Stimulated activated naive CD4-positive, alpha-beta T cell (primary cell): ENCODE measurements around the gene MRPL1.

ENCODE experiments used
- DNase-seq, 6 experiments: peaks; one replicate each; lab custom pipeline; 2025; lab: John Stamatoyannopoulos, UW

The MRPL1 gene

GRCh38 chr4:77862478-77863216 is at the start of gene MRPL1:
Gene MRPL1, plus strand, starts transcription at chr4:77862830. Its CDS starts 19 bp downstream, at chr4:77862849.
- peak; percentile 76 to 94 (median 89) for DNase-seq

GRCh38 chr4:77815636-77816035 is 47.0 kb upstream of the MRPL1 start:
- no peak for DNase-seq

- DNase-seq = no peak
Measured at GRCh38 chr4:77816546-77816945, 46.1 kb upstream of the MRPL1 start.

- no peak for DNase-seq
Measured at GRCh38 chr4:77817304-77818072, 45.1 kb upstream of the MRPL1 start.

GRCh38 chr4:77818073-77818601 is 44.5 kb upstream of the MRPL1 start:
- peak in 5 of 6 experiments; percentile 4 to 66 (median 32) for DNase-seq

- peak; percentile 55 to 89 (median 84) for DNase-seq
Measured at GRCh38 chr4:77818602-77819403, 43.8 kb upstream of the MRPL1 start, which contains the start of gene CNOT6L. Gene CNOT6L, minus strand, starts transcription at chr4:77819368. Its CDS starts 60 bp downstream, at chr4:77819308.

GRCh38 chr4:77819404-77819842 is 43.2 kb upstream of the MRPL1 start:
- peak in 2 of 6 experiments; percentile 78 to 93 for DNase-seq

- DNase-seq = peak; percentile 91 to 97 (median 96)
Measured at GRCh38 chr4:77819843-77820648, 42.6 kb upstream of the MRPL1 start.

GRCh38 chr4:77820649-77821561 is 41.7 kb upstream of the MRPL1 start:
- peak in 1 of 6 experiments; percentile 23 for DNase-seq

- DNase-seq = peak; percentile 6 to 66 (median 32)
Measured at GRCh38 chr4:77821775-77822174, 40.9 kb upstream of the MRPL1 start.

GRCh38 chr4:77826275-77826674 is 36.4 kb upstream of the MRPL1 start:
- DNase-seq = no peak

- DNase-seq = peak in 3 of 6 experiments; percentile 46 to 60 (median 58)
Measured at GRCh38 chr4:77827343-77827742, 35.3 kb upstream of the MRPL1 start.

GRCh38 chr4:77833126-77833724 is 29.4 kb upstream of the MRPL1 start:
- DNase-seq = no peak

- DNase-seq = no peak
Measured at GRCh38 chr4:77834403-77834802, 28.2 kb upstream of the MRPL1 start.

- DNase-seq = no peak
Measured at GRCh38 chr4:77843628-77844027, 19.0 kb upstream of the MRPL1 start.

- DNase-seq = no peak
Measured at GRCh38 chr4:77844363-77844762, 18.3 kb upstream of the MRPL1 start.

GRCh38 chr4:77845400-77845799 is 17.2 kb upstream of the MRPL1 start:
- no peak for DNase-seq

- DNase-seq = no peak
Measured at GRCh38 chr4:77845929-77846328, 16.7 kb upstream of the MRPL1 start.

- no peak for DNase-seq
Measured at GRCh38 chr4:77848508-77848907, 14.1 kb upstream of the MRPL1 start.
